ENCODE results near the gene FBXW9. TPM values are rescaled to one million over a fixed set of nuclear protein-coding genes. Genes with fewer than 3 reads are reported as not detected.

Gene FBXW9
- total and polyA plus RNA-seq, 2 experiments from 2014 or later, result 6.6 to 19.4 TPM

DNA sequence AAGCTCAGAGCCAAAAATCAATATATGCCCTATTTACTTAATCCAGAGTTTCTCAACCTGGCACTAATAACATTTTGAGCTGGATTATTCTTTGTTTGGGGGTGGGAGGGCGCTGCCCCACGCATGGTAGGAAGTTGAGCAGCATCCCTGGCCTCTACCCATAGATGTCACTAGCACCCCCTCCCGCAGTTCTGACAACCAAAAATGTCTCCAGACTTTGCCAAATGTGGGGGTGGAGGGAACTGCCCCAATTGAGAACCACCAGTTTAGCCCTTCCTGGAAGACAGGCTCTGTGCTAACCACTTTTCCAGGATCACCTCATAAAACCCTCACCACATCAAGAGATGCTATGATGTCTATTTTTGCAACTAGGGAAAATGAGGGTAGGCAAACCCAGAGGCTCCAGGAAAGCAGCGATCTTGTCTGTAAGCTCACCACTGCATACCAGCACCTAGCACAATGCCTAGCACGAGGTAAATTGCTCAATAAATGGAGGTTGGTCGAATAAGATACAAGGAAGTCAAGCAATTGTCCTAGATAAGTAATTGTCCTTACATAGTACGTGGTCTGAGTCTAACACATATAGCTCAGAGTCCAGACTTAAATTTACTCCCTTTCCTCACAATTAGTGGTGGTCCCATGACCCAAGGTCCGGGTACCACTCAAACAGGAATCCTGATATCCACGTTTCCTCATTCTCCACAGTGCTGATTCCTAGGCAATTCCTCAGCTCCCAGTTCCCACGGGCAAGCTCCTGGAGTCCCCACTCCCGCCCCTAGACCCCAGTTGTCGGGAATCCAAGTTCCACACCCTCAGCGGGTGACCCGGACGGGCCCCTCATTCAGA is 37.2 kb upstream of the FBXW9 start:
- H3K9me2 ChIP-seq (ENCODE audit: insufficient read depth), result no peaks in the 10 kb centered on the region
- H3K36me3 ChIP-seq (ENCODE audit: insufficient read depth), result no peaks in the 10 kb centered on the region
- H3K4me3 ChIP-seq, result peak overlapping the region; percentile 95
- peak overlapping the region; percentile 97 for H3K4me3 Mint-ChIP-seq
- peaks cover 17% of the 10 kb centered on the region for H3K4me1 Mint-ChIP-seq
- peak overlapping the region; percentile 94 for H3K27ac Mint-ChIP-seq
- peaks cover 47% of the 10 kb centered on the region for H3K79me2 ChIP-seq (replicated peaks; ENCODE audit: insufficient read depth)
- H3K36me3 Mint-ChIP-seq (ENCODE audit: low read depth), result peaks cover 33% of the 10 kb centered on the region
- no peaks in the 10 kb centered on the region for H3K27me3 ChIP-seq (ENCODE audit: insufficient read depth)
- ATAC-seq (no peak), DNase-seq (ENCODE audit: low spot score) (peak; percentile 54)
- H3F3A ChIP-seq (replicated peaks; ENCODE audit: low read depth), result peaks cover 30% of the 10 kb centered on the region
- peaks cover 10% of the 10 kb centered on the region for H3K27me3 Mint-ChIP-seq (ENCODE audit: insufficient read depth, low read depth, poor library complexity)
- peak overlapping the region; percentile 96 for H3K4me2 ChIP-seq
- peaks cover 7% of the 10 kb centered on the region; the same call in 1 of the 2 replicates for H3K4me1 ChIP-seq (ENCODE audit: insufficient read depth)
- H2AFZ ChIP-seq, result no peak overlapping the region
- H4K20me1 ChIP-seq (replicated peaks; ENCODE audit: insufficient read depth), result peaks cover 32% of the 10 kb centered on the region
- no peaks in the 10 kb centered on the region; the same call in 2 of the 3 replicates for H3K9me3 Mint-ChIP-seq
- H3K27ac ChIP-seq (ENCODE audit: low read depth), result peak overlapping the region; percentile 67
- TF ChIP-seq, protein P1, sequence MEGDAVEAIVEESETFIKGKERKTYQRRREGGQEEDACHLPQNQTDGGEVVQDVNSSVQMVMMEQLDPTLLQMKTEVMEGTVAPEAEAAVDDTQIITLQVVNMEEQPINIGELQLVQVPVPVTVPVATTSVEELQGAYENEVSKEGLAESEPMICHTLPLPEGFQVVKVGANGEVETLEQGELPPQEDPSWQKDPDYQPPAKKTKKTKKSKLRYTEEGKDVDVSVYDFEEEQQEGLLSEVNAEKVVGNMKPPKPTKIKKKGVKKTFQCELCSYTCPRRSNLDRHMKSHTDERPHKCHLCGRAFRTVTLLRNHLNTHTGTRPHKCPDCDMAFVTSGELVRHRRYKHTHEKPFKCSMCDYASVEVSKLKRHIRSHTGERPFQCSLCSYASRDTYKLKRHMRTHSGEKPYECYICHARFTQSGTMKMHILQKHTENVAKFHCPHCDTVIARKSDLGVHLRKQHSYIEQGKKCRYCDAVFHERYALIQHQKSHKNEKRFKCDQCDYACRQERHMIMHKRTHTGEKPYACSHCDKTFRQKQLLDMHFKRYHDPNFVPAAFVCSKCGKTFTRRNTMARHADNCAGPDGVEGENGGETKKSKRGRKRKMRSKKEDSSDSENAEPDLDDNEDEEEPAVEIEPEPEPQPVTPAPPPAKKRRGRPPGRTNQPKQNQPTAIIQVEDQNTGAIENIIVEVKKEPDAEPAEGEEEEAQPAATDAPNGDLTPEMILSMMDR (conservative IDR thresholded peaks at IDR 0.05; ENCODE audit: low read depth in 2 of 2), result peak; percentile 39 to 51; a peak in 2 of 4 replicates
- TF ChIP-seq STAT1 (IDR thresholded peaks at IDR 0.05; ENCODE audit: unreplicated experiment) (no peak), ZNF331 (CRISPR knock-in tag; IDR thresholded peaks at IDR 0.05; ENCODE audit: low read depth) (no peak)

DNA sequence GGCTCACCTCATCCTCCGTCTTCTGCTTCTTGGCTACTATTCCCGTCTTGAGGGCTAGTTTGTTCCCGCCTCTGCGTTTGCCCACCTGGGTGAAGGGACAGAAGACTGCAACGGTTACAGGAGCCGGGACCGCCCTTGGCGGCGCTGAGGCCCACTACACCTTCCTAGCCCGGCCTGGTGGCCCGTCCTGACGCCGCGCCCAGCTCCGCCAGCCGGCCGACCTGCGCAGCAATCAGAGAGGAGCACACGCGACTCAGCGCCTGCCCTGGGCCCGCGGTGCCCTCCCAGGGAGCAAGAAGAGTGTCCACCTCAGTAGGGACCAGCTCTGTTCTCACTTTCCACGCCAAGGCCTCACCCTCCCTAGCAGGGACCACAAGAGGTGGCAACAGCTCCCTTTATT is 34.9 kb upstream of the FBXW9 start:
- H3K9me2 ChIP-seq (ENCODE audit: insufficient read depth), result no peaks in the 10 kb centered on the region
- Mint-ChIP-seq H3K4me3 (no peak overlapping the region), H3K4me1 (peaks cover 20% of the 10 kb centered on the region), H3K27me3 (ENCODE audit: insufficient read depth, low read depth, poor library complexity) (peaks cover 3% of the 10 kb centered on the region), H3K36me3 (ENCODE audit: low read depth) (peaks cover 35% of the 10 kb centered on the region), H3K27ac (no peak overlapping the region), H3K9me3 (no peaks in the 10 kb centered on the region; the same call in 2 of the 3 replicates)
- no peak overlapping the region for H3K4me2 ChIP-seq
- H3K27ac ChIP-seq (ENCODE audit: low read depth), result no peak overlapping the region
- H3K4me1 ChIP-seq (ENCODE audit: insufficient read depth), result peaks cover 7% of the 10 kb centered on the region; the same call in 1 of the 2 replicates
- H3K27me3 ChIP-seq (ENCODE audit: insufficient read depth), result no peaks in the 10 kb centered on the region
- peaks cover 36% of the 10 kb centered on the region for H3K79me2 ChIP-seq (replicated peaks; ENCODE audit: insufficient read depth)
- ATAC-seq, result no peak
- H4K20me1 ChIP-seq (replicated peaks; ENCODE audit: insufficient read depth), result peaks cover 32% of the 10 kb centered on the region
- DNase-seq (ENCODE audit: low spot score), result no peak
- no peaks in the 10 kb centered on the region for H3K36me3 ChIP-seq (ENCODE audit: insufficient read depth)
- H3K4me3 ChIP-seq, result no peak overlapping the region
- H2AFZ ChIP-seq, result no peak overlapping the region
- peaks cover 34% of the 10 kb centered on the region for H3F3A ChIP-seq (replicated peaks; ENCODE audit: low read depth)
- TF ChIP-seq EZH2phosphoT487 (IDR thresholded peaks at IDR 0.05; ENCODE audit: unreplicated experiment), result no peak
- no peak for TF ChIP-seq EZH2 (IDR thresholded peaks at IDR 0.05; ENCODE audit: low read depth, unreplicated experiment)
- TF ChIP-seq, protein P1 (conservative IDR thresholded peaks at IDR 0.05; ENCODE audit: low read depth in 2 of 2), result no peak
- TF ChIP-seq, protein P2, sequence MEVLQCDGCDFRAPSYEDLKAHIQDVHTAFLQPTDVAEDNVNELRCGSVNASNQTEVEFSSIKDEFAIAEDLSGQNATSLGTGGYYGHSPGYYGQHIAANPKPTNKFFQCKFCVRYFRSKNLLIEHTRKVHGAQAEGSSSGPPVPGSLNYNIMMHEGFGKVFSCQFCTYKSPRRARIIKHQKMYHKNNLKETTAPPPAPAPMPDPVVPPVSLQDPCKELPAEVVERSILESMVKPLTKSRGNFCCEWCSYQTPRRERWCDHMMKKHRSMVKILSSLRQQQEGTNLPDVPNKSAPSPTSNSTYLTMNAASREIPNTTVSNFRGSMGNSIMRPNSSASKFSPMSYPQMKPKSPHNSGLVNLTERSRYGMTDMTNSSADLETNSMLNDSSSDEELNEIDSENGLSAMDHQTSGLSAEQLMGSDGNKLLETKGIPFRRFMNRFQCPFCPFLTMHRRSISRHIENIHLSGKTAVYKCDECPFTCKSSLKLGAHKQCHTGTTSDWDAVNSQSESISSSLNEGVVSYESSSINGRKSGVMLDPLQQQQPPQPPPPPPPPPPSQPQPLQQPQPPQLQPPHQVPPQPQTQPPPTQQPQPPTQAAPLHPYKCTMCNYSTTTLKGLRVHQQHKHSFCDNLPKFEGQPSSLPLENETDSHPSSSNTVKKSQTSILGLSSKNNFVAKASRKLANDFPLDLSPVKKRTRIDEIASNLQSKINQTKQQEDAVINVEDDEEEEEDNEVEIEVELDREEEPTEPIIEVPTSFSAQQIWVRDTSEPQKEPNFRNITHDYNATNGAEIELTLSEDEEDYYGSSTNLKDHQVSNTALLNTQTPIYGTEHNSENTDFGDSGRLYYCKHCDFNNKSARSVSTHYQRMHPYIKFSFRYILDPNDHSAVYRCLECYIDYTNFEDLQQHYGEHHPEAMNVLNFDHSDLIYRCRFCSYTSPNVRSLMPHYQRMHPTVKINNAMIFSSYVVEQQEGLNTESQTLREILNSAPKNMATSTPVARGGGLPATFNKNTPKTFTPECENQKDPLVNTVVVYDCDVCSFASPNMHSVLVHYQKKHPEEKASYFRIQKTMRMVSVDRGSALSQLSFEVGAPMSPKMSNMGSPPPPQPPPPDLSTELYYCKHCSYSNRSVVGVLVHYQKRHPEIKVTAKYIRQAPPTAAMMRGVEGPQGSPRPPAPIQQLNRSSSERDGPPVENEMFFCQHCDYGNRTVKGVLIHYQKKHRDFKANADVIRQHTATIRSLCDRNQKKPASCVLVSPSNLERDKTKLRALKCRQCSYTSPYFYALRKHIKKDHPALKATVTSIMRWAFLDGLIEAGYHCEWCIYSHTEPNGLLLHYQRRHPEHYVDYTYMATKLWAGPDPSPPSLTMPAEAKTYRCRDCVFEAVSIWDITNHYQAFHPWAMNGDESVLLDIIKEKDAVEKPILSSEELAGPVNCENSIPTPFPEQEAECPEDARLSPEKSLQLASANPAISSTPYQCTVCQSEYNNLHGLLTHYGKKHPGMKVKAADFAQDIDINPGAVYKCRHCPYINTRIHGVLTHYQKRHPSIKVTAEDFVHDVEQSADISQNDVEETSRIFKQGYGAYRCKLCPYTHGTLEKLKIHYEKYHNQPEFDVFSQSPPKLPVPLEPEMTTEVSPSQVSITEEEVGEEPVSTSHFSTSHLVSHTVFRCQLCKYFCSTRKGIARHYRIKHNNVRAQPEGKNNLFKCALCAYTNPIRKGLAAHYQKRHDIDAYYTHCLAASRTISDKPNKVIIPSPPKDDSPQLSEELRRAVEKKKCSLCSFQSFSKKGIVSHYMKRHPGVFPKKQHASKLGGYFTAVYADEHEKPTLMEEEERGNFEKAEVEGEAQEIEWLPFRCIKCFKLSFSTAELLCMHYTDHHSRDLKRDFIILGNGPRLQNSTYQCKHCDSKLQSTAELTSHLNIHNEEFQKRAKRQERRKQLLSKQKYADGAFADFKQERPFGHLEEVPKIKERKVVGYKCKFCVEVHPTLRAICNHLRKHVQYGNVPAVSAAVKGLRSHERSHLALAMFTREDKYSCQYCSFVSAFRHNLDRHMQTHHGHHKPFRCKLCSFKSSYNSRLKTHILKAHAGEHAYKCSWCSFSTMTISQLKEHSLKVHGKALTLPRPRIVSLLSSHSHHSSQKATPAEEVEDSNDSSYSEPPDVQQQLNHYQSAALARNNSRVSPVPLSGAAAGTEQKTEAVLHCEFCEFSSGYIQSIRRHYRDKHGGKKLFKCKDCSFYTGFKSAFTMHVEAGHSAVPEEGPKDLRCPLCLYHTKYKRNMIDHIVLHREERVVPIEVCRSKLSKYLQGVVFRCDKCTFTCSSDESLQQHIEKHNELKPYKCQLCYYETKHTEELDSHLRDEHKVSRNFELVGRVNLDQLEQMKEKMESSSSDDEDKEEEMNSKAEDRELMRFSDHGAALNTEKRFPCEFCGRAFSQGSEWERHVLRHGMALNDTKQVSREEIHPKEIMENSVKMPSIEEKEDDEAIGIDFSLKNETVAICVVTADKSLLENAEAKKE (CRISPR knock-in tag; IDR thresholded peaks at IDR 0.05), result no peak
- TF ChIP-seq CREB1 (CRISPR knock-in tag; IDR thresholded peaks at IDR 0.05; ENCODE audit: low read depth), result no peak
- TF ChIP-seq POLR2AphosphoS5 (IDR thresholded peaks at IDR 0.05; ENCODE audit: low read depth), result no peak
- TF ChIP-seq JUNB (IDR thresholded peaks at IDR 0.05; ENCODE audit: unreplicated experiment), result no peak
- TF ChIP-seq NANOG (IDR thresholded peaks at IDR 0.05; ENCODE audit: borderline replicate concordance), result no peak
- no peak for TF ChIP-seq STAT1 (IDR thresholded peaks at IDR 0.05; ENCODE audit: unreplicated experiment)
